Vagina (tissue), 2 donors: ENCODE measurements around the gene SLC6A7. TPM values are rescaled to one million over a fixed set of nuclear protein-coding genes. Genes with fewer than 3 reads are reported as not detected.

ENCODE experiments used
- DNase-seq, 2 donors: peaks; one replicate each; pipeline ENCODE4 v3.0.0-alpha.2; 2017; ENCODE audit errors: extremely low spot score in 2 of 2
- H3K27ac ChIP-seq: fragments of 200-600 bp; sonication (generic); one replicate; pipeline ENCODE4 v1.5.1; 2019
- H3K27me3 ChIP-seq: fragments of 200-600 bp; sonication (generic); one replicate; pipeline ENCODE4 v1.5.1; 2019
- H3K36me3 ChIP-seq, 2 donors: fragments of 200-600 bp; sonication (generic); one replicate each; pipeline ENCODE4 v1.5.1; 2017 to 2019
- H3K4me1 ChIP-seq: fragments of 200-600 bp; sonication (generic); one replicate; pipeline ENCODE4 v1.5.1; 2019
- H3K4me3 ChIP-seq, 2 donors: fragments of 200-600 bp; sonication (generic); 1 replicate in 1 of 2; 2 replicates in 1 of 2; pipeline ENCODE4 v1.5.1; 2016 to 2019
- H3K9me3 ChIP-seq: fragments of 200-600 bp; sonication (generic); one replicate; pipeline ENCODE4 v1.5.1; 2019
- CTCF ChIP-seq, 3 experiments: fragments of 450-650 bp in 2 of 3; fragments of 200-600 bp in 1 of 3; sonication (generic) in 1 of 3; IDR thresholded peaks; one replicate each; pipeline ENCODE4 v1.5.1; 2017 to 2019; ENCODE audit warnings: antibody characterized with exemption in 3 of 3, mild to moderate bottlenecking in 2 of 3, moderate library complexity in 2 of 3
- POLR2A ChIP-seq, 2 donors: fragments of 450-650 bp; IDR thresholded peaks; one replicate each; pipeline ENCODE4 v1.6.1; 2017; ENCODE audit warnings: antibody characterized with exemption in 2 of 2, mild to moderate bottlenecking in 2 of 2, moderate library complexity in 2 of 2
- POLR2AphosphoS5 ChIP-seq, 2 donors: sonication (generic); formaldehyde crosslinking; IDR thresholded peaks; one replicate each; pipeline ENCODE4 v1.9.0; 2017; ENCODE audit warnings: antibody characterized with exemption in 2 of 2, mild to moderate bottlenecking in 2 of 2, low read depth in 1 of 2; ENCODE audit not compliant: insufficient read depth in 1 of 2
- intact Hi-C: fragments of 100-400 bp; cut with DNase I; formaldehyde crosslinking; loops from one replicate; pipeline ENCODE4 v1.15.1; 2023
- total RNA-seq: library from RNA; depleted of rRNA; stranded (reverse); fragments of >200 nt; gene quantifications from one replicate; pipeline ENCODE4 v1.2.3, GENCODE V29; 2016

SLC6A7 gene
- total RNA-seq, 1 donor from 2014 or later = 0.25 TPM

DNA sequence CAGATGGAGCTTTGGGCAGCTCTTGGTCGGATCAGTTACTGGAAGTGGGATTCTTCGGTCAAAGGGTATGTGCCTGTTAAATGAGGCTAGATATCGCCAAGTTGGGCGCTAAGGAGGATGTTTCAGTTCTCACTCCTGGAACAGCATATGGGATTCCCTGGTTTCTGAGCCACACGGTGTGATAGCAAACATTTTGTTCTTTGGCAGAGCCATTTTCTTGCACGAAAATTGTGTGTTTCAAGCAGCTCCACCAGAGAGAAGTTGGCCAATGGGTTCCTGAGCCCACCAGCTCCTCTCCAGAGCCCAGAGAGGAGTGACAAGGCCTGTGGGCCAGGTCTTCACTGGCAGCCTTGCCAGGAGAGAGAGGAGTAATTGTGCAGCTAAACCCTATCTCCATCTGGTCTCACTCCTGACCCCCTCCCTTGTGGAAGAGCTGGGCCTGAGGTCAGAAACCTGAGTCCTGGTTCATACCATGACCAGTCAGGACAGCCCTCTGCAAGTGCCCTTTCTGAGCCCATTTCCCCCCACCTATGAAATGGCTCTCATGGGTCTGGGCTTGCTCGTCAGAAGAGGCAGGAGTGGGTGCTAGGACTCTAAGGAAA is 10.7 kb upstream of the SLC6A7 start:
- Histone ChIP-seq H3K4me1 (peaks cover 56% of the 10 kb centered on the region), H3K4me3 (no peak overlapping the region), H3K27ac (peak overlapping the region; percentile 90), H3K36me3 (no peaks in the 10 kb centered on the region), H3K9me3 (no peaks in the 10 kb centered on the region), H3K27me3 (no peaks in the 10 kb centered on the region)
- DNase-seq = no peak
- intact Hi-C loops = no loop called here
- TF ChIP-seq POLR2A (IDR thresholded peaks at IDR 0.05) (no peak), POLR2AphosphoS5 (IDR thresholded peaks at IDR 0.05; ENCODE audit: insufficient read depth in 1 of 2, low read depth in 1 of 2) (no peak), CTCF (IDR thresholded peaks at IDR 0.05) (no peak)

- peak in 1 of 2 donors; percentile 95 for DNase-seq
- no peaks in the 10 kb centered on the region for H3K27me3 ChIP-seq
- no peaks in the 10 kb centered on the region for H3K9me3 ChIP-seq
- TF ChIP-seq POLR2AphosphoS5 (IDR thresholded peaks at IDR 0.05; ENCODE audit: insufficient read depth in 1 of 2, low read depth in 1 of 2) (peak; percentile 44 to 88), CTCF (IDR thresholded peaks at IDR 0.05) (no peak), POLR2A (IDR thresholded peaks at IDR 0.05) (no peak)
- H3K4me1 ChIP-seq = peaks cover 51% of the 10 kb centered on the region
- intact Hi-C loops = no loop called here
- no peaks in the 10 kb centered on the region for H3K36me3 ChIP-seq
- no peak overlapping the region for H3K4me3 ChIP-seq
- peak overlapping the region; percentile 90 for H3K27ac ChIP-seq
Measured at GRCh38 chr5:150180241-150181026, 9.4 kb upstream of the SLC6A7 start.

DNA sequence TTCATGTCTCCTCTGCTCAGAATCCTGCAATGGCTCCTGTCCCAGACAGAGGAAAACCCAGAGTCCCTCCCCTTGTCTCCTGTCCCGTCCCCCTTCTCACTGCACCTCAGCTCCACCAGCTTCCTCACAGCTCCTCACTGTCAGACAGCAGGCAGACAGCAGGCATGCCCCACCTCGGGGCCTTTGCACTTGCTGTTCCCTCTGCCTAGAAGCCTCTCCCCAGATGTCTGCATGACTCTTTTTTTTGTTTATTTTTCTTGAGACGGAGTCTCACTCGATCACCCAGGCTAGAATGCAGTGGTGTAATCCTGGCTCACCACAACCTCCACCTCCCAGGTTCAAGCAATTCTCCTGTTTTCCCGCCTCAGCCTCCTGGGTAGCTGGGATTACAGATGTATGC is 8.8 kb upstream of the SLC6A7 start:
- no peaks in the 10 kb centered on the region for H3K36me3 ChIP-seq
- H3K4me3 ChIP-seq = no peak overlapping the region
- peak overlapping the region; percentile 90 for H3K27ac ChIP-seq
- intact Hi-C loops = no loop called here
- peaks cover 45% of the 10 kb centered on the region for H3K4me1 ChIP-seq
- DNase-seq = no peak
- no peak for TF ChIP-seq POLR2AphosphoS5 (IDR thresholded peaks at IDR 0.05; ENCODE audit: insufficient read depth in 1 of 2, low read depth in 1 of 2)
- no peak for TF ChIP-seq POLR2A (IDR thresholded peaks at IDR 0.05)
- no peak for TF ChIP-seq CTCF (IDR thresholded peaks at IDR 0.05)
- H3K27me3 ChIP-seq = no peaks in the 10 kb centered on the region
- H3K9me3 ChIP-seq = no peaks in the 10 kb centered on the region

- Histone ChIP-seq H3K27me3 (no peaks in the 10 kb centered on the region), H3K4me1 (peaks cover 36% of the 10 kb centered on the region), H3K36me3 (no peaks in the 10 kb centered on the region), H3K4me3 (no peak overlapping the region), H3K9me3 (no peaks in the 10 kb centered on the region), H3K27ac (peak overlapping the region; percentile 90)
- intact Hi-C loops = no loop called here
- TF ChIP-seq POLR2AphosphoS5 (IDR thresholded peaks at IDR 0.05; ENCODE audit: insufficient read depth in 1 of 2, low read depth in 1 of 2) (no peak), POLR2A (IDR thresholded peaks at IDR 0.05) (no peak), CTCF (IDR thresholded peaks at IDR 0.05) (no peak)
- no peak for DNase-seq
Measured at GRCh38 chr5:150181766-150182545, 7.9 kb upstream of the SLC6A7 start.
